Measurements from ENCODE around the gene FSTL3.

Gene FSTL3

GRCh38 chr19:686589-687297 lies 10.6 kb downstream of the FSTL3 start:
- Histone ChIP-seq H3K4me3 (ENCODE audit: low read depth, low read length) (no peak overlapping the region), H3K27ac (no peak overlapping the region), H3K27me3 (replicated peaks) (no peaks in the 10 kb centered on the region), H3K36me3 (replicated peaks) (no peaks in the 10 kb centered on the region)
- no peak for DNase-seq
- in situ Hi-C loops (cut with HindIII; ENCODE audit: low pct_ligation_motif_present, low sequenced_read_pairs) = no loop called here
- no peak for TF ChIP-seq CTCF (IDR thresholded peaks at IDR 0.05; ENCODE audit: low read depth, low read length, missing control alignments)

- TF ChIP-seq CTCF (IDR thresholded peaks at IDR 0.05; ENCODE audit: low read depth, low read length, missing control alignments) = no peak
- H3K36me3 ChIP-seq (replicated peaks) = no peaks in the 10 kb centered on the region
Observed at GRCh38 chr19:687569-688166, 11.5 kb downstream of the FSTL3 start.

GRCh38 chr19:688214-688613 lies 12.0 kb downstream of the FSTL3 start:
- TF ChIP-seq CTCF (IDR thresholded peaks at IDR 0.05; ENCODE audit: low read depth, low read length, missing control alignments) = no peak
- in situ Hi-C loops (cut with HindIII; ENCODE audit: low pct_ligation_motif_present, low sequenced_read_pairs) = no loop called here
- no peaks in the 10 kb centered on the region for H3K27me3 ChIP-seq (replicated peaks)
- no peak overlapping the region for H3K27ac ChIP-seq
- H3K36me3 ChIP-seq (replicated peaks) = no peaks in the 10 kb centered on the region
- no peak for DNase-seq
- H3K4me3 ChIP-seq (ENCODE audit: low read depth, low read length) = no peak overlapping the region

More at GRCh38 chr19:687569-688166, 11.5 kb downstream of the FSTL3 start:
- Histone ChIP-seq H3K27ac (no peak overlapping the region), H3K27me3 (replicated peaks) (no peaks in the 10 kb centered on the region), H3K4me3 (ENCODE audit: low read depth, low read length) (no peak overlapping the region)
- in situ Hi-C loops (cut with HindIII; ENCODE audit: low pct_ligation_motif_present, low sequenced_read_pairs) = no loop called here
- DNase-seq = no peak

- Histone ChIP-seq H3K36me3 (replicated peaks) (no peaks in the 10 kb centered on the region), H3K4me3 (ENCODE audit: low read depth, low read length) (no peak overlapping the region), H3K27me3 (replicated peaks) (no peaks in the 10 kb centered on the region), H3K27ac (no peak overlapping the region)
- no peak for TF ChIP-seq CTCF (IDR thresholded peaks at IDR 0.05; ENCODE audit: low read depth, low read length, missing control alignments)
- no peak for DNase-seq
- in situ Hi-C loops (cut with HindIII; ENCODE audit: low pct_ligation_motif_present, low sequenced_read_pairs) = no loop called here
Observed at GRCh38 chr19:688992-689391, 12.8 kb downstream of the FSTL3 start.

GRCh38 chr19:690203-690602 lies 14.0 kb downstream of the FSTL3 start:
- Histone ChIP-seq H3K4me3 (ENCODE audit: low read depth, low read length) (no peak overlapping the region), H3K36me3 (replicated peaks) (no peaks in the 10 kb centered on the region), H3K27ac (no peak overlapping the region), H3K27me3 (replicated peaks) (no peaks in the 10 kb centered on the region)
- no peak for DNase-seq
- TF ChIP-seq CTCF (IDR thresholded peaks at IDR 0.05; ENCODE audit: low read depth, low read length, missing control alignments) = no peak
- in situ Hi-C loops (cut with HindIII; ENCODE audit: low pct_ligation_motif_present, low sequenced_read_pairs) = no loop called here

Measured in brain microvascular endothelial cell (primary cell).